Thyroid gland (tissue), 4 donors: ENCODE data around the gene MED9. TPM values are rescaled to one million over a fixed set of nuclear protein-coding genes. Genes with fewer than 3 reads are reported as not detected.

Experiments used
- DNase-seq, 2 donors: peaks; one replicate each; pipeline ENCODE4 v3.0.0-alpha.2; 2019
- H3K27ac ChIP-seq, 3 donors: fragments of 200-600 bp; sonication (generic); 1 replicate in 2 of 3; 2 replicates in 1 of 3; pipeline ENCODE4 v1.5.1; 2016 to 2019; ENCODE audit warnings: mild to moderate bottlenecking in 1 of 3, moderate library complexity in 1 of 3
- H3K27me3 ChIP-seq: fragments of 200-600 bp; sonication (generic); one replicate; pipeline ENCODE4 v1.5.1; 2019
- H3K36me3 ChIP-seq, 2 donors: fragments of 200-600 bp; sonication (generic); one replicate each; pipeline ENCODE4 v1.5.1; 2016 to 2019
- H3K4me1 ChIP-seq, 2 donors: fragments of 200-600 bp; sonication (generic); one replicate each; pipeline ENCODE4 v1.5.1; 2017 to 2019
- H3K4me3 ChIP-seq, 3 donors: fragments of 200-600 bp; sonication (generic); replicated peaks in 1 of 3; 1 replicate in 2 of 3; 2 replicates in 1 of 3; pipeline ENCODE4 v1.5.1; 2016; ENCODE audit warnings: mild to moderate bottlenecking in 1 of 3
- H3K9me3 ChIP-seq: fragments of 200-600 bp; sonication (generic); one replicate; pipeline ENCODE4 v1.5.1; 2017
- CTCF ChIP-seq, 6 experiments: fragments of 200-600 bp in 3 of 6; fragments of 450-650 bp in 3 of 6; sonication (generic) in 3 of 6; IDR thresholded peaks; one replicate each; pipeline ENCODE4 v1.5.1; 2016 to 2019; ENCODE audit warnings: antibody characterized with exemption in 6 of 6, mild to moderate bottlenecking in 2 of 6, inconsistent platforms in 1 of 6, moderate library complexity in 1 of 6
- POLR2A ChIP-seq, 2 donors: fragments of 450-650 bp; IDR thresholded peaks; one replicate each; pipeline ENCODE4 v1.6.1; 2017; ENCODE audit warnings: antibody characterized with exemption in 2 of 2, mild to moderate bottlenecking in 2 of 2, moderate library complexity in 1 of 2
- WGBS, 2 donors: methylation state at CpG; one replicate each; pipeline ENCODE4 v1.1.5; 2017; 5-methylcytosine and 5-hydroxymethylcytosine counted together
- intact Hi-C: fragments of 100-400 bp; cut with DNase I; formaldehyde crosslinking; loops from one replicate; pipeline ENCODE4 v1.15.1; 2023
- total RNA-seq, 4 donors: library from RNA; depleted of rRNA; stranded (reverse); fragments of >200 nt; gene quantifications; one replicate each; pipeline ENCODE4 v1.2.3, GENCODE V29; 2016

The MED9 gene
- total RNA-seq, 4 donors from 2014 or later = 27.9 to 35.4 (median 30.8) TPM

- no peaks in the 10 kb centered on the region for H3K36me3 ChIP-seq
- peaks cover 7 to 21% of the 10 kb centered on the region in 2 donors for H3K4me1 ChIP-seq
- no peak for DNase-seq
- H3K27me3 ChIP-seq = no peaks in the 10 kb centered on the region
- H3K27ac ChIP-seq = no peak overlapping the region
- H3K4me3 ChIP-seq = no peak overlapping the region
- no peaks in the 10 kb centered on the region for H3K9me3 ChIP-seq
- TF ChIP-seq POLR2A (IDR thresholded peaks at IDR 0.05) (no peak), CTCF (IDR thresholded peaks at IDR 0.05) (no peak)
- 62 to 90% methylated on average over 2 of the region's 2 CpGs for WGBS, 2 donors
- intact Hi-C loops = no loop called here
Observed at GRCh38 chr17:17434477-17434876, 42.3 kb upstream of the MED9 start.

DNA sequence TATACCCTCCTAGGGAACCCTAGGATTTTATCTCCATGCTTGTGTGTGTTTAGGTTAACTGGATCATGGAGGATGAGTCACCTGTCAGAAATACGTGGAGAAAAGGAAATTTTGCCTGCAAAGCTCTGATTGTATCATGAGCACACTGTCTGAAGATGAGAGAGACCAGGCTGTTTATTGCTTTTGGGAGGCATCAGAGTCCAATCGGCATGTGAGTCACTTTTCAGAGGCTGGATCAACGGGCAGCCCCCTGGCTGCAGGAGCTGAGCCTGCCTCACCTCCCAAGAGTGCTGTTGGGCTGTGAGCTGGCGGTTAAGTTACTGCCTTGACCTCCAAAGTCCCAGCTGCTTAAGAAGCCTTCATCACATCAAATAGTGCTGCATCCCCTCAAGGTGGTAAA, 41.5 kb upstream of the MED9 start:
- WGBS, 2 donors = 65 to 73% methylated on average over 3 to 4 of the region's 4 CpGs
- no peaks in the 10 kb centered on the region for H3K27me3 ChIP-seq
- H3K9me3 ChIP-seq = no peaks in the 10 kb centered on the region
- H3K36me3 ChIP-seq = no peaks in the 10 kb centered on the region
- no peak for DNase-seq
- no peak overlapping the region for H3K4me3 ChIP-seq
- intact Hi-C loops = no loop called here
- H3K27ac ChIP-seq = no peak overlapping the region
- TF ChIP-seq CTCF (IDR thresholded peaks at IDR 0.05) (no peak), POLR2A (IDR thresholded peaks at IDR 0.05) (no peak)
- H3K4me1 ChIP-seq = peaks cover 14 to 30% of the 10 kb centered on the region in 2 donors

GRCh38 chr17:17437461-17437860, 39.3 kb upstream of the MED9 start:
- WGBS, 2 donors = 92 to 98% methylated on average over 6 to 9 of the region's 9 CpGs
- no peak overlapping the region for H3K27ac ChIP-seq
- intact Hi-C loops = no loop called here
- H3K9me3 ChIP-seq = no peaks in the 10 kb centered on the region
- H3K4me3 ChIP-seq = no peak overlapping the region
- peaks cover 23 to 37% of the 10 kb centered on the region in 2 donors for H3K4me1 ChIP-seq
- no peaks in the 10 kb centered on the region for H3K27me3 ChIP-seq
- no peak for DNase-seq
- no peaks in the 10 kb centered on the region for H3K36me3 ChIP-seq
- TF ChIP-seq POLR2A (IDR thresholded peaks at IDR 0.05) (no peak), CTCF (IDR thresholded peaks at IDR 0.05) (no peak)

GRCh38 chr17:17437893-17438292, 38.9 kb upstream of the MED9 start:
- no peak for DNase-seq
- Histone ChIP-seq H3K4me3 (no peak overlapping the region), H3K36me3 (no peaks in the 10 kb centered on the region), H3K4me1 (peaks cover 23 to 35% of the 10 kb centered on the region in 2 donors), H3K27me3 (no peaks in the 10 kb centered on the region), H3K9me3 (no peaks in the 10 kb centered on the region), H3K27ac (no peak overlapping the region)
- intact Hi-C loops = no loop called here
- TF ChIP-seq CTCF (IDR thresholded peaks at IDR 0.05) = no peak
- no peak for TF ChIP-seq POLR2A (IDR thresholded peaks at IDR 0.05)
- WGBS, 2 donors = 91 to 94% methylated on average over 3 of the region's 3 CpGs

- 34 to 39% methylated on average over 8 to 11 of the region's 11 CpGs for WGBS, 2 donors
- no peaks in the 10 kb centered on the region for H3K9me3 ChIP-seq
- intact Hi-C loops = no loop called here
- TF ChIP-seq POLR2A (IDR thresholded peaks at IDR 0.05) (peak in 1 of 2 donors; percentile 60), CTCF (IDR thresholded peaks at IDR 0.05) (peak in 5 of 6 experiments; percentile 41 to 85 (median 67))
- peaks cover 34 to 50% of the 10 kb centered on the region in 2 donors for H3K4me1 ChIP-seq
- H3K36me3 ChIP-seq = no peaks in the 10 kb centered on the region
- no peaks in the 10 kb centered on the region for H3K27me3 ChIP-seq
- DNase-seq = peak; percentile 95 to 98
- no peak overlapping the region for H3K4me3 ChIP-seq
- H3K27ac ChIP-seq = peak overlapping the region; percentile 86 to 95 (median 94)
Observed at GRCh38 chr17:17440010-17440843, 36.6 kb upstream of the MED9 start.
